ENCODE measurements around the gene P2RX2. TPM values are rescaled to one million over a fixed set of nuclear protein-coding genes. Genes with fewer than 3 reads are reported as not detected.

The P2RX2 gene
- total RNA-seq, 4 donors from 2014 or later, result 0.47 to 3.9 (median 3.3) TPM

GRCh38 chr12:132632521-132633228 is 14.1 kb downstream of the P2RX2 start:
- Histone ChIP-seq H3K36me3 (peaks cover 0 to 90% of the 10 kb centered on the region in 2 donors), H3K4me1 (no peaks in the 10 kb centered on the region), H3K4me3 (no peak overlapping the region), H3K27me3 (no peaks in the 10 kb centered on the region), H3K27ac (no peak overlapping the region), H3K9me3 (no peaks in the 10 kb centered on the region)
- WGBS, 2 donors (ENCODE audit: low coverage in 1 of 2), result 73 to 80% methylated on average over 8 to 12 of the region's 17 CpGs
- no peak for TF ChIP-seq POLR2AphosphoS5 (IDR thresholded peaks at IDR 0.05)
- TF ChIP-seq EP300 (IDR thresholded peaks at IDR 0.05), result no peak
- TF ChIP-seq POLR2A (IDR thresholded peaks at IDR 0.05), result no peak
- no peak for TF ChIP-seq CTCF (IDR thresholded peaks at IDR 0.05)
- ATAC-seq, result no peak

DNA sequence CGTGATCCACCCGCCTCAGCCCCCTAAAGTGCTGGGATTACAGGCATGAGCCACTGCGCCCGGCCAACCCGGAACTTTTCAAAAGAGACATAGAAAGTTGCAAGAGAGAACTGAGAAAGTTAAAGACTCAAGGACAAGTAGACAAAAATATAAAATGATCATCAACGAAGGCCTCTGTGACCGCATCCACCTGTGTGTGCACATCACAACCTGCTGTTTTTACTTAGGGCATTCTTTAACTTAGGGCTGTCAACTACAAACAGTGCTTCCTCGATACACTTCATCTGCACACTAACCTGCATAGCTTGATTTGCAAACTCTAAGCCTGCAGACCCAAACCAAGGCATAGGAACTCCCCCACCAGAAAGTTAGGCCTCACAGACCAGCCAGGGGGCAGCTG is 14.8 kb downstream of the P2RX2 start:
- Histone ChIP-seq H3K9me3 (no peaks in the 10 kb centered on the region), H3K4me1 (no peaks in the 10 kb centered on the region), H3K36me3 (peaks cover 0 to 96% of the 10 kb centered on the region in 2 donors), H3K4me3 (no peak overlapping the region), H3K27ac (no peak overlapping the region), H3K27me3 (no peaks in the 10 kb centered on the region)
- ATAC-seq, result no peak
- 91 to 97% methylated on average over 4 to 7 of the region's 8 CpGs for WGBS, 2 donors (ENCODE audit: low coverage in 1 of 2)
- TF ChIP-seq POLR2A (IDR thresholded peaks at IDR 0.05), result no peak

- H3K27ac ChIP-seq, result no peak overlapping the region
- 83% methylated on average over 7 of the region's 10 CpGs; no CpG with 5 or more reads in 1 of the 2 donors for WGBS, 2 donors (ENCODE audit: low coverage in 1 of 2)
- peaks cover 0 to under 1% (median 0%) of the 10 kb centered on the region in 3 donors for H3K4me1 ChIP-seq
- no peak for TF ChIP-seq EP300 (IDR thresholded peaks at IDR 0.05)
- no peak for TF ChIP-seq CTCF (IDR thresholded peaks at IDR 0.05)
- TF ChIP-seq POLR2AphosphoS5 (IDR thresholded peaks at IDR 0.05), result no peak
- TF ChIP-seq POLR2A (IDR thresholded peaks at IDR 0.05), result no peak
- H3K4me3 ChIP-seq, result no peak overlapping the region
- ATAC-seq, result no peak
- H3K27me3 ChIP-seq, result no peaks in the 10 kb centered on the region
- peaks cover 0 to 100% of the 10 kb centered on the region in 2 donors for H3K36me3 ChIP-seq
- H3K9me3 ChIP-seq, result no peaks in the 10 kb centered on the region
These were observed 15.3 kb downstream of the P2RX2 start for GRCh38 chr12:132633901-132634300.

- peaks cover 0 to 2% (median 0%) of the 10 kb centered on the region in 3 donors for H3K4me1 ChIP-seq
- no peaks in the 10 kb centered on the region for H3K9me3 ChIP-seq
- H3K36me3 ChIP-seq, result peaks cover 0 to 99% of the 10 kb centered on the region in 2 donors
- no peak overlapping the region for H3K27ac ChIP-seq
- ATAC-seq, result no peak
- TF ChIP-seq EP300 (IDR thresholded peaks at IDR 0.05) (no peak), POLR2AphosphoS5 (IDR thresholded peaks at IDR 0.05) (no peak), CTCF (IDR thresholded peaks at IDR 0.05) (no peak), POLR2A (IDR thresholded peaks at IDR 0.05) (no peak)
- H3K4me3 ChIP-seq, result no peak overlapping the region
- 87 to 96% methylated on average over 5 to 6 of the region's 21 CpGs for WGBS, 2 donors (ENCODE audit: low coverage in 1 of 2)
- no peaks in the 10 kb centered on the region for H3K27me3 ChIP-seq
These were observed 15.9 kb downstream of the P2RX2 start for GRCh38 chr12:132634411-132634990.

DNA sequence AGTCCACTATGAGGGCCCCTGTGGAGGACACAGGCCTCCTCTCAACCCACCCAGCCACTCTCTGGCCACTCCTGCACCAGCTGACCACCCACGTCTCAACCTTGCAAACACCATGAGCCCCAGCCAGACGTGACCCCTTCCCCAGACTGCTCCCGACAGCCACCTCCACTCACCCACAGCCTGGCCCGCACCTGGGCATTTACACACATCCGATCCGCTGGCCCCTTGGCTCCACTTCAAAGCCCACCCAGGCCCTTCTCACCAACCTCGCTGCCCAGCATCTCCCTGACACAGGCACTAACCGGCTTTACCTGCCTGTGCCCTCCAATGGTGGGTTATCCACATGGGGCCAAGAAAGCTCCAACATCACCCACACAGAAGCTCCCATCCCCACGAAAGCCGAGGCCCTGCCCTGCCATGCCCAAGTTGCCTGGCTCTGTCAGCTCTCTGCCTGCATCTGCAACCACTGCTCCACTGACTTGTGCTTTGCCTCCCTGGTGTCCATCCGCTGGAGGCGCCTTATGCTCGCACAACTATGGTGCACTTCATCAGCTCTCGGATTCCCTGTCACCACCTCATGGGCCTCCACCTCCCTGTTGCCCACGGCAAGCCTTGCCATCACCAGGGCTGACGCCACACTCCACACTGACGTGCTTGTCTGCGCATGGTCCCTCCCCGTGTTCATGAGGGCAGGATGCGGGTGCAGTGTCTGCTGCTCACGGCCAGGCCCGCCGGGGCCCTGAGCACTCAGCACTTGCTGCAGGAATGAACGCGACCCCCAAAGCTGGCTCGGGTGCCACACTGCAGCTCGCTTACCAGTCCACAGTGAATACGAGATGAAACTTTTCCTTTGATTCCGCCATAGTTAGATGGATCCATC is 16.7 kb downstream of the P2RX2 start:
- 96 to 100% methylated on average over 6 of the region's 29 CpGs for WGBS, 2 donors (ENCODE audit: low coverage in 1 of 2)
- H3K27me3 ChIP-seq, result no peaks in the 10 kb centered on the region
- H3K4me1 ChIP-seq, result peaks cover 0 to 2% (median 0%) of the 10 kb centered on the region in 3 donors
- H3K4me3 ChIP-seq, result no peak overlapping the region
- no peak for ATAC-seq
- no peak overlapping the region for H3K27ac ChIP-seq
- H3K9me3 ChIP-seq, result no peaks in the 10 kb centered on the region
- peaks cover 0 to 99% of the 10 kb centered on the region in 2 donors for H3K36me3 ChIP-seq
- no peak for TF ChIP-seq POLR2A (IDR thresholded peaks at IDR 0.05)
- TF ChIP-seq EP300 (IDR thresholded peaks at IDR 0.05), result no peak
- no peak for TF ChIP-seq CTCF (IDR thresholded peaks at IDR 0.05)
- TF ChIP-seq POLR2AphosphoS5 (IDR thresholded peaks at IDR 0.05), result no peak
